ENCODE data around the gene CTSH. TPM values are rescaled to one million over a fixed set of nuclear protein-coding genes. Genes with fewer than 3 reads are reported as not detected.
"Not testable (repeated sequence)": the region's sequence is repeated elsewhere in the genome, so short reads cannot be mapped to it uniquely, and the experiment has no call there.

The CTSH gene
- total RNA-seq, 1 experiment from 2014 or later = 146 TPM

DNA sequence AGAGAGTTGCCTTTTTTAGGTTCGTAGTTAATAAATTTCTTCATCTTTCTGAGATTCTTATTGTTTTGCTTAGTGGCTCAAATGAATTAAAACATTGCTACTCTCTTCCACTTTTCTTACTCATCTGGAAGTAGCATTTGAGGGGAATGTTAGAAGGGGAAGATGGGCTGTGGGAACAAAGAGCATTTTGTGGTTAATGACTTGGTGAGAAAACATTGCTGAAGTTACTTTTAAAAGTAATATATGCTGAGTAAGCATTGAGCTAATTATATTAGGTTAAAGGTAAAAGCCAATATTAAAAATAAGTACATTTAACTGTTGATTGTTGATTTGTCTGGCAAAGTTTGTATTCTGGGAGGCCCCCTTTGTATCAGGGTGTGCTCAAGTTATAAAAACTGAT lies 66.5 kb downstream of the CTSH start:
- Histone ChIP-seq H3K4me3 (ENCODE audit: low read length) (no peak overlapping the region), H3K79me2 (ENCODE audit: low read length) (peaks cover 100% of the 10 kb centered on the region), H3K27ac (ENCODE audit: low read length) (no peak overlapping the region), H3K9me3 (ENCODE audit: low read length) (no peaks in the 10 kb centered on the region), H3K4me2 (ENCODE audit: low read length) (peak overlapping the region; percentile 48), H3K36me3 (ENCODE audit: low read depth, low read length) (peaks cover 31% of the 10 kb centered on the region), H3K4me1 (ENCODE audit: insufficient read depth, low read length) (peaks cover 47% of the 10 kb centered on the region), H3K9me2 (replicated peaks; ENCODE audit: low read length) (no peaks in the 10 kb centered on the region), H4K20me1 (ENCODE audit: low read length) (peaks cover 97% of the 10 kb centered on the region), H3K9ac (ENCODE audit: low read length) (no peak overlapping the region), H2AFZ (ENCODE audit: low read length) (no peak overlapping the region), H3F3A (ENCODE audit: low read length, unreplicated experiment) (no peaks in the 10 kb centered on the region), H3K27me3 (ENCODE audit: low read length) (no peaks in the 10 kb centered on the region)
- intact Hi-C loops (cut with micrococcal nuclease) = no loop called here
- BruUV-seq (replicated peaks) = no TSS peak
- no peak for DNase-seq
- ChIA-PET CTCF (no interaction called here), POLR2A (ENCODE audit: unreplicated experiment) (no interaction called here)
- no peak for ATAC-seq
- TF ChIP-seq EZH2phosphoT487 (IDR thresholded peaks at IDR 0.05; ENCODE audit: borderline replicate concordance, low read length) = no peak
- no peak for TF ChIP-seq EZH2 (IDR thresholded peaks at IDR 0.05; ENCODE audit: low read length, unreplicated experiment)
- TF ChIP-seq, protein P1, sequence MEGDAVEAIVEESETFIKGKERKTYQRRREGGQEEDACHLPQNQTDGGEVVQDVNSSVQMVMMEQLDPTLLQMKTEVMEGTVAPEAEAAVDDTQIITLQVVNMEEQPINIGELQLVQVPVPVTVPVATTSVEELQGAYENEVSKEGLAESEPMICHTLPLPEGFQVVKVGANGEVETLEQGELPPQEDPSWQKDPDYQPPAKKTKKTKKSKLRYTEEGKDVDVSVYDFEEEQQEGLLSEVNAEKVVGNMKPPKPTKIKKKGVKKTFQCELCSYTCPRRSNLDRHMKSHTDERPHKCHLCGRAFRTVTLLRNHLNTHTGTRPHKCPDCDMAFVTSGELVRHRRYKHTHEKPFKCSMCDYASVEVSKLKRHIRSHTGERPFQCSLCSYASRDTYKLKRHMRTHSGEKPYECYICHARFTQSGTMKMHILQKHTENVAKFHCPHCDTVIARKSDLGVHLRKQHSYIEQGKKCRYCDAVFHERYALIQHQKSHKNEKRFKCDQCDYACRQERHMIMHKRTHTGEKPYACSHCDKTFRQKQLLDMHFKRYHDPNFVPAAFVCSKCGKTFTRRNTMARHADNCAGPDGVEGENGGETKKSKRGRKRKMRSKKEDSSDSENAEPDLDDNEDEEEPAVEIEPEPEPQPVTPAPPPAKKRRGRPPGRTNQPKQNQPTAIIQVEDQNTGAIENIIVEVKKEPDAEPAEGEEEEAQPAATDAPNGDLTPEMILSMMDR (conservative IDR thresholded peaks at IDR 0.05; ENCODE audit: low read depth, low read length) = no peak

DNA sequence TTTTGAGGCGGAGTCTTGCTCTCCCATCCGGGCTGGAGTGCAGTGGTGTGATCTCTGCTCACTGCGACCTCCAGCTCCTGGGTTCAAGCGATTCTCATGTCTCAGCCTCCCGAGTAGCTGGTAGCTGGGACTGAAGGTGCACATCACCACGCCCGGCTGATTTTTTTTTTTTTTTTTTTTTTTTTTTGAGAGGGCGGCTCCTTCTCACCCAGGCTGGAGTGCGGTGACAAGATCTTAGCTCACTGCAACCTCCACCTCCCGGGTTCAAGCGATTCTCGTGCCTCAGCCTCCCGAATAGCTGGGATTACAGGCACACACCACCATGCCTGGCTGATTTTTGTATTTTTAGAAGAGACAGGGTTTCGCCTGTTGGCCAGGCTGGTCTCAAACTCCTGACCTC lies 67.9 kb downstream of the CTSH start:
- POLR2A ChIA-PET (ENCODE audit: unreplicated experiment) = interaction anchor here (0.6 kb wide), 2 partner anchors 13 to 14 kb away, joined by 6 to 18 read pairs; no protein-coding TSS in a partner anchor
- intact Hi-C loops (cut with micrococcal nuclease); H3K27ac ChIP-seq (ENCODE audit: low read length); H2AFZ ChIP-seq (ENCODE audit: low read length); H3K4me2 ChIP-seq (ENCODE audit: low read length); H3K9ac ChIP-seq (ENCODE audit: low read length); H3K9me2 ChIP-seq (replicated peaks; ENCODE audit: low read length); DNase-seq; H3K4me3 ChIP-seq (ENCODE audit: low read length); H3F3A ChIP-seq (ENCODE audit: low read length, unreplicated experiment); CTCF ChIA-PET; BruUV-seq (replicated peaks); H3K9me3 ChIP-seq (ENCODE audit: low read length); H3K27me3 ChIP-seq (ENCODE audit: low read length); ATAC-seq: not testable (repeated sequence)
- Histone ChIP-seq H3K4me1 (ENCODE audit: insufficient read depth, low read length) (peaks cover 47% of the 10 kb centered on the region), H3K36me3 (ENCODE audit: low read depth, low read length) (peaks cover 20% of the 10 kb centered on the region), H3K79me2 (ENCODE audit: low read length) (peaks cover 92% of the 10 kb centered on the region), H4K20me1 (ENCODE audit: low read length) (peaks cover 83% of the 10 kb centered on the region)

DNA sequence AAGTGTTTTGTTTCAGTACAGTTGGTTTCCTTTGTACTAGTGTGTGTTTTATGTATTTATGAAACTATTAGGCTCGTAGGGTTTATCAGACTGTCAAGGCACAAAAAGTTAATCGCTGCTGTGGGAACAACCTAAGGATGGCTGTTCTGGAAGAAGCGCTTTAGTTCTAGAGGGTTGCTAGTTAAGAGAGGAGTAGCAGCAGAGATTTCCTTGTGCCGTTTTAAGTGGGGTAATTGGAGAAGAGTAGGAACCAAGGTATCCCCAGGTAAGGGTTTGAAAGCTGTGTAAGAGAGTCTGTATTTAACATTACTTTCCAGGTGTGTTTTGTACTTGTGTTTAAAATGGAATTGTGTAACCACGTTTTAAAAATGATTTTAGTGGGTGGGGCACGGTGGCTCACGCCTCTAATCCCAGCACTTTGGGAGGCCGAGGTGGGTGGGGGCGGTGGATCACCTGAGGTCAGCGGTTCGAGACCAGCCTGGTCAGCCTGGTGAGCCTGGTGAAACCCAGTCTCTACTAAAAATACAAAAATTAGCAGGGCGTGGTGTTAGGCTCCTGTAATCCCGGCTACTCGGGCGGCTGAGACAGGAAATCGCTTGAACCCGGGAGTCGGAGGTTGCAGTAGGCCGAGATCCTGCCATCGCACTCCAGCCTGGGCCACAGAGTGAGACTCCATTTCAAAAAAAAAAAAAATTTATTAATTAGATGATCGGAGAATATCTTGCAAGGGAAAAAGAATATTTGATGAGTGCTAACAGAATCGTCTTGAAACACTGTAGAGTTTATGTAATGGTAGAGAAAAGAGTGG lies 69.5 kb downstream of the CTSH start:
- H3K79me2 ChIP-seq (ENCODE audit: low read length) = peaks cover 75% of the 10 kb centered on the region
- peak overlapping the region; percentile 100; the same call in 1 of the 2 replicates for H3K9ac ChIP-seq (ENCODE audit: low read length)
- no peaks in the 10 kb centered on the region for H3K9me3 ChIP-seq (ENCODE audit: low read length)
- POLR2A ChIA-PET (ENCODE audit: unreplicated experiment) = no interaction called here
- ATAC-seq (no peak), DNase-seq (no peak)
- no peak overlapping the region for H2AFZ ChIP-seq (ENCODE audit: low read length)
- H3K9me2 ChIP-seq (replicated peaks; ENCODE audit: low read length) = no peaks in the 10 kb centered on the region
- peak overlapping the region; percentile 76 for H3K4me3 ChIP-seq (ENCODE audit: low read length)
- no peak overlapping the region for H3K27ac ChIP-seq (ENCODE audit: low read length)
- H3K36me3 ChIP-seq (ENCODE audit: low read depth, low read length) = peaks cover 5% of the 10 kb centered on the region; the same call in 1 of the 2 replicates
- H4K20me1 ChIP-seq (ENCODE audit: low read length) = peaks cover 66% of the 10 kb centered on the region
- TF ChIP-seq EZH2 (IDR thresholded peaks at IDR 0.05; ENCODE audit: low read length, unreplicated experiment) (no peak), EZH2phosphoT487 (IDR thresholded peaks at IDR 0.05; ENCODE audit: borderline replicate concordance, low read length) (no peak)
- TF ChIP-seq, protein P1 (conservative IDR thresholded peaks at IDR 0.05; ENCODE audit: low read depth, low read length) = no peak
- CTCF ChIA-PET = no interaction called here
- peaks cover 43% of the 10 kb centered on the region for H3K4me1 ChIP-seq (ENCODE audit: insufficient read depth, low read length)
- intact Hi-C loops (cut with micrococcal nuclease) = no loop called here
- no peaks in the 10 kb centered on the region for H3K27me3 ChIP-seq (ENCODE audit: low read length)
- H3K4me2 ChIP-seq (ENCODE audit: low read length) = peak overlapping the region; percentile 87
- no peaks in the 10 kb centered on the region for H3F3A ChIP-seq (ENCODE audit: low read length, unreplicated experiment)
- BruUV-seq (replicated peaks) = no TSS peak
